Erythroblast (primary cell): ENCODE measurements around the gene AIG1.
"Not testable (repeated sequence)": the region's sequence is repeated elsewhere in the genome, so short reads cannot be mapped to it uniquely, and the experiment has no call there.

Experiments used
- DNase-seq, 2 experiments: peaks; one replicate each; lab custom pipeline; 2025; lab: John Stamatoyannopoulos, UW
- GATA1 ChIP-seq: IDR thresholded peaks from 2 replicates; pipeline ENCODE4 v1.6.1; 2011; ENCODE audit warnings: low read depth, mild to moderate bottlenecking, control low read depth, low read length, moderate library complexity
- POLR2A ChIP-seq: IDR thresholded peaks from 2 replicates; pipeline ENCODE4 v1.6.1; 2011; ENCODE audit warnings: mild to moderate bottlenecking, low read length

AIG1 gene

GRCh38 chr6:143331362-143331761 lies 270.7 kb downstream of the AIG1 start:
- TF ChIP-seq GATA1 (no peak), POLR2A (no peak)
- no peak for DNase-seq

GRCh38 chr6:143332153-143332845 lies 271.6 kb downstream of the AIG1 start:
- TF ChIP-seq POLR2A = no peak
- no peak for TF ChIP-seq GATA1
- no peak for DNase-seq

GRCh38 chr6:143333081-143333480 lies 272.4 kb downstream of the AIG1 start:
- DNase-seq = no peak
- TF ChIP-seq POLR2A = no peak
- no peak for TF ChIP-seq GATA1

GRCh38 chr6:143333749-143334520 lies 273.2 kb downstream of the AIG1 start:
- TF ChIP-seq GATA1 (no peak), POLR2A (no peak)
- no peak for DNase-seq

- TF ChIP-seq GATA1 (no peak), POLR2A (no peak)
- no peak for DNase-seq
Observed at GRCh38 chr6:143335865-143336264, 275.2 kb downstream of the AIG1 start.

- no peak for DNase-seq
- TF ChIP-seq GATA1 = no peak
- TF ChIP-seq POLR2A = no peak
Observed at GRCh38 chr6:143336446-143337152, 275.9 kb downstream of the AIG1 start.

- peak; percentile 43 to 58 for DNase-seq
- TF ChIP-seq POLR2A = no peak
- no peak for TF ChIP-seq GATA1
Observed at GRCh38 chr6:143337201-143337949, 276.7 kb downstream of the AIG1 start.

- no peak for TF ChIP-seq GATA1
- TF ChIP-seq POLR2A = no peak
- no peak for DNase-seq
Observed at GRCh38 chr6:143339223-143339622, 278.5 kb downstream of the AIG1 start.

GRCh38 chr6:143345477-143345876 lies 284.8 kb downstream of the AIG1 start:
- DNase-seq = not testable (repeated sequence)

GRCh38 chr6:143346004-143346403 lies 285.3 kb downstream of the AIG1 start:
- TF ChIP-seq POLR2A (no peak), GATA1 (no peak)
- no peak for DNase-seq

GRCh38 chr6:143348531-143348930 lies 287.8 kb downstream of the AIG1 start:
- DNase-seq = no peak
- TF ChIP-seq POLR2A (no peak), GATA1 (no peak)

GRCh38 chr6:143349530-143349929 lies 288.8 kb downstream of the AIG1 start:
- TF ChIP-seq GATA1 (no peak), POLR2A (no peak)
- DNase-seq = no peak

- no peak for DNase-seq
Observed at GRCh38 chr6:143356101-143356880, 295.6 kb downstream of the AIG1 start.

More at GRCh38 chr6:143356101-143356880, 295.6 kb downstream of the AIG1 start:
- TF ChIP-seq GATA1 (no peak), POLR2A (no peak)
